ENCODE measurements around the gene GYPE.
"Not testable (repeated sequence)": the region's sequence is repeated elsewhere in the genome, so short reads cannot be mapped to it uniquely, and the experiment has no call there.

GYPE gene

GRCh38 chr4:143905440-143905839, at the start of gene GYPE:
TSS of gene GYPE (minus strand) at chr4:143905559. CDS start at chr4:143905507, 52 bp downstream.
- not testable (repeated sequence) for DNase-seq

- DNase-seq, result not testable (repeated sequence)
These were observed 46.2 kb upstream of the GYPE start for GRCh38 chr4:143951458-143951972.

- not testable (repeated sequence) for DNase-seq
These were observed 45.6 kb upstream of the GYPE start for GRCh38 chr4:143950967-143951366.

- not testable (repeated sequence) for DNase-seq
These were observed 44.8 kb upstream of the GYPE start for GRCh38 chr4:143950185-143950584.

- not testable (repeated sequence) for DNase-seq
These were observed 42.1 kb upstream of the GYPE start for GRCh38 chr4:143947493-143947892.

- not testable (repeated sequence) for DNase-seq
These were observed 35.3 kb upstream of the GYPE start for GRCh38 chr4:143940708-143941107.

GRCh38 chr4:143939528-143939927, 34.2 kb upstream of the GYPE start:
- no peak for DNase-seq

- not testable (repeated sequence) for DNase-seq
These were observed 33.5 kb upstream of the GYPE start for GRCh38 chr4:143938890-143939289.

GRCh38 chr4:143921181-143921580, 15.8 kb upstream of the GYPE start:
- no peak for DNase-seq

- not testable (repeated sequence) for DNase-seq
These were observed 11.1 kb upstream of the GYPE start for GRCh38 chr4:143916485-143916884.

GRCh38 chr4:143912478-143912877, 7.1 kb upstream of the GYPE start:
- not testable (repeated sequence) for DNase-seq

- not testable (repeated sequence) for DNase-seq
These were observed 6.4 kb upstream of the GYPE start for GRCh38 chr4:143911528-143912417.

GRCh38 chr4:143910906-143911305, 5.5 kb upstream of the GYPE start:
- DNase-seq, result not testable (repeated sequence)

- DNase-seq, result not testable (repeated sequence)
These were observed 2.5 kb upstream of the GYPE start for GRCh38 chr4:143907811-143908210.

GRCh38 chr4:143904431-143904830, 928 bp downstream of the GYPE start:
- DNase-seq, result not testable (repeated sequence)

- DNase-seq, result not testable (repeated sequence)
These were observed 15.0 kb downstream of the GYPE start for GRCh38 chr4:143890323-143890722.

GRCh38 chr4:143888189-143888588, 17.2 kb downstream of the GYPE start:
- not testable (repeated sequence) for DNase-seq

- not testable (repeated sequence) for DNase-seq
These were observed 20.4 kb downstream of the GYPE start for GRCh38 chr4:143884965-143885364.

- no peak for DNase-seq
These were observed 21.8 kb downstream of the GYPE start for GRCh38 chr4:143883529-143883928.

GRCh38 chr4:143882892-143883291, 22.5 kb downstream of the GYPE start:
- no peak for DNase-seq

- not testable (repeated sequence) for DNase-seq
These were observed 25.8 kb downstream of the GYPE start for GRCh38 chr4:143879561-143879960.

GRCh38 chr4:143875357-143875756, 30.0 kb downstream of the GYPE start:
- DNase-seq, result not testable (repeated sequence)

- not testable (repeated sequence) for DNase-seq
These were observed 34.7 kb downstream of the GYPE start for GRCh38 chr4:143870523-143871268.

Data from SIG-M5 (cell line).